ENCODE data around the gene FAIM2. TPM values are rescaled to one million over a fixed set of nuclear protein-coding genes. Genes with fewer than 3 reads are reported as not detected.

FAIM2 gene
- polyA plus RNA-seq, 1 donor from 2014 or later, result 5.3 TPM

DNA sequence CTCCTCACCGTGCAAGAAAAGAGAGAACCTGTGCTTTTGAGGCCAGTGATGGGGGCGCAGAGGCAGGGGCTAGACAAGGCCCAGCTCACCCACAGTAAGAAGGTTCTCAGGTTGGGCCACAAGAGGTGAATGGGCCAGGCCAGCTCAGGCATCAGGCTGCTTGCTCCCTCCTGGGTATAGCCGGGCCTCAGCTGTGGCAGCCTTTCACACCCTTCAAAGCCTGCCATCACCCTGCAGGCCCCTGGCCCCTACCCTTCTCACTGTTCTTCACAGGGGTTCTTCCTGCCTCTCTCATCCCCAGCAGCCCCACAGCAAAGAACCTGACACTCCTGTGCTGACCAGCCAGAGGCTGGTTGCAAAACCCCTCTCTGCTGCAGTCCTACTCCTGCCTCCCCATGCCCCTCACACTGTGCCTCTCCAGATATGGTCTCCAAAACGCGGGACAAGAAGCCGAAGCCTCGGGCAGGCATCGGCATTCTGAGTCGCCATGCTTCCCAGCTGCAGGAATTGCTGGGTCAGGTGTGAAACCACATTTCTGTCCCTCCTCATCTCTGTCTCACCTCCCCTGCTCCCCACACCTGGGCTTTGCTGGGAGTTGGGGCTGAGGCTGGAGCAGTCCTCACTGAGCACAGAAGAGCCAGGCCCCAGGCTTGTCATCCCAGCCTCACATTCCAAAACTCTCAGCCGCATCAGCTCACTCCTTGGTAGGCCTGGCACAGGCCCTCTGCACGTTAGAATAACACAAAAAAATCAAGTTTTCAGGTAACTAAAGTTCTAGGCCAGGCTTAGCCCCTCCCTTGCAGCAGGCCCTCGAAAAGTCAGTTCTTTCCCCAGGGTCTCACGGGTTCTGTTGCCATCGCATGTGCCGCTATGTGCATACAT is 6.9 kb upstream of the FAIM2 start:
- TF ChIP-seq RAD21 (conservative IDR thresholded peaks at IDR 0.05) (no peak), EP300 (conservative IDR thresholded peaks at IDR 0.05; ENCODE audit: poor library complexity, severe bottlenecking) (no peak), EZH2 (IDR thresholded peaks at IDR 0.05; ENCODE audit: borderline replicate concordance, insufficient read depth, low read length, poor library complexity, severe bottlenecking) (no peak), SMC3 (conservative IDR thresholded peaks at IDR 0.05; ENCODE audit: poor library complexity) (no peak), TAF1 (IDR thresholded peaks at IDR 0.05; ENCODE audit: low read depth) (no peak), MXI1 (conservative IDR thresholded peaks at IDR 0.05; ENCODE audit: poor library complexity, severe bottlenecking) (no peak), POLR2AphosphoS5 (IDR thresholded peaks at IDR 0.05) (no peak)
- TF ChIP-seq, protein P1, sequence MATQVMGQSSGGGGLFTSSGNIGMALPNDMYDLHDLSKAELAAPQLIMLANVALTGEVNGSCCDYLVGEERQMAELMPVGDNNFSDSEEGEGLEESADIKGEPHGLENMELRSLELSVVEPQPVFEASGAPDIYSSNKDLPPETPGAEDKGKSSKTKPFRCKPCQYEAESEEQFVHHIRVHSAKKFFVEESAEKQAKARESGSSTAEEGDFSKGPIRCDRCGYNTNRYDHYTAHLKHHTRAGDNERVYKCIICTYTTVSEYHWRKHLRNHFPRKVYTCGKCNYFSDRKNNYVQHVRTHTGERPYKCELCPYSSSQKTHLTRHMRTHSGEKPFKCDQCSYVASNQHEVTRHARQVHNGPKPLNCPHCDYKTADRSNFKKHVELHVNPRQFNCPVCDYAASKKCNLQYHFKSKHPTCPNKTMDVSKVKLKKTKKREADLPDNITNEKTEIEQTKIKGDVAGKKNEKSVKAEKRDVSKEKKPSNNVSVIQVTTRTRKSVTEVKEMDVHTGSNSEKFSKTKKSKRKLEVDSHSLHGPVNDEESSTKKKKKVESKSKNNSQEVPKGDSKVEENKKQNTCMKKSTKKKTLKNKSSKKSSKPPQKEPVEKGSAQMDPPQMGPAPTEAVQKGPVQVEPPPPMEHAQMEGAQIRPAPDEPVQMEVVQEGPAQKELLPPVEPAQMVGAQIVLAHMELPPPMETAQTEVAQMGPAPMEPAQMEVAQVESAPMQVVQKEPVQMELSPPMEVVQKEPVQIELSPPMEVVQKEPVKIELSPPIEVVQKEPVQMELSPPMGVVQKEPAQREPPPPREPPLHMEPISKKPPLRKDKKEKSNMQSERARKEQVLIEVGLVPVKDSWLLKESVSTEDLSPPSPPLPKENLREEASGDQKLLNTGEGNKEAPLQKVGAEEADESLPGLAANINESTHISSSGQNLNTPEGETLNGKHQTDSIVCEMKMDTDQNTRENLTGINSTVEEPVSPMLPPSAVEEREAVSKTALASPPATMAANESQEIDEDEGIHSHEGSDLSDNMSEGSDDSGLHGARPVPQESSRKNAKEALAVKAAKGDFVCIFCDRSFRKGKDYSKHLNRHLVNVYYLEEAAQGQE (IDR thresholded peaks at IDR 0.05; ENCODE audit: borderline replicate concordance), result no peak
- TF ChIP-seq, protein P2, sequence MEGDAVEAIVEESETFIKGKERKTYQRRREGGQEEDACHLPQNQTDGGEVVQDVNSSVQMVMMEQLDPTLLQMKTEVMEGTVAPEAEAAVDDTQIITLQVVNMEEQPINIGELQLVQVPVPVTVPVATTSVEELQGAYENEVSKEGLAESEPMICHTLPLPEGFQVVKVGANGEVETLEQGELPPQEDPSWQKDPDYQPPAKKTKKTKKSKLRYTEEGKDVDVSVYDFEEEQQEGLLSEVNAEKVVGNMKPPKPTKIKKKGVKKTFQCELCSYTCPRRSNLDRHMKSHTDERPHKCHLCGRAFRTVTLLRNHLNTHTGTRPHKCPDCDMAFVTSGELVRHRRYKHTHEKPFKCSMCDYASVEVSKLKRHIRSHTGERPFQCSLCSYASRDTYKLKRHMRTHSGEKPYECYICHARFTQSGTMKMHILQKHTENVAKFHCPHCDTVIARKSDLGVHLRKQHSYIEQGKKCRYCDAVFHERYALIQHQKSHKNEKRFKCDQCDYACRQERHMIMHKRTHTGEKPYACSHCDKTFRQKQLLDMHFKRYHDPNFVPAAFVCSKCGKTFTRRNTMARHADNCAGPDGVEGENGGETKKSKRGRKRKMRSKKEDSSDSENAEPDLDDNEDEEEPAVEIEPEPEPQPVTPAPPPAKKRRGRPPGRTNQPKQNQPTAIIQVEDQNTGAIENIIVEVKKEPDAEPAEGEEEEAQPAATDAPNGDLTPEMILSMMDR (IDR thresholded peaks at IDR 0.05; ENCODE audit: poor library complexity, severe bottlenecking), result no peak
- Histone ChIP-seq H4K20me1 (ENCODE audit: insufficient read depth) (no peaks in the 10 kb centered on the region), H3K27me3 (ENCODE audit: insufficient read depth, low read depth, low read length) (no peaks in the 10 kb centered on the region), H3F3A (ENCODE audit: insufficient read depth, low read length, poor library complexity, severe bottlenecking) (no peaks in the 10 kb centered on the region), H3K9ac (ENCODE audit: low read length) (no peak overlapping the region), H3K9me3 (ENCODE audit: low read length) (no peaks in the 10 kb centered on the region), H3K79me2 (replicated peaks; ENCODE audit: insufficient read depth, low read length) (no peaks in the 10 kb centered on the region), H3K27ac (ENCODE audit: low read length) (no peak overlapping the region), H2AFZ (ENCODE audit: low read depth, low read length) (no peak overlapping the region), H3K36me3 (ENCODE audit: insufficient read depth, low read length) (no peaks in the 10 kb centered on the region), H3K4me2 (ENCODE audit: low read length) (no peak overlapping the region), H3K4me3 (ENCODE audit: low read length) (no peak overlapping the region), H3K9me2 (ENCODE audit: insufficient read depth, low read length) (no peaks in the 10 kb centered on the region)

DNA sequence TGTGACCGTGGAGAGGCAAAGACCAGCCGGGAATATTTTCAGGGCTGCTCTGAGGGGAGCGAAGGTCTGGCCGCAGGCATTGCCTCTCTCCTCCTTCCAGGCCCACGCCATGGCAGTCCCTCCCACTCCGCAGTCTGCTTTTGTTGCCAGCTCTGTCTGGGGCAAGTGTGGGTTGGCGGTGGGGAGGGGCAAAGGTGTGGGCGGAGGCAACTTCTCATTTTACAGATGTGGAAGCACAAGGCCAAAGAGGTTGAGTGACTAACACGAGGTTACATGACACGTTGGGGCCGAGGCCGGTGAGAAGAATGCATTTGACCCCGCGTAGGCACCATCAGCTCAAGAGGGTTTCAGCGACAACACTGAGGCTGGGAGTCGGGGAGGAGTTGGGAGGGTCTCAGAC is 6.1 kb upstream of the FAIM2 start:
- Histone ChIP-seq H3K27me3 (ENCODE audit: insufficient read depth, low read depth, low read length) (no peaks in the 10 kb centered on the region), H3K4me3 (ENCODE audit: low read length) (no peak overlapping the region), H3K9ac (ENCODE audit: low read length) (no peak overlapping the region), H3K36me3 (ENCODE audit: insufficient read depth, low read length) (no peaks in the 10 kb centered on the region), H3K4me2 (ENCODE audit: low read length) (no peak overlapping the region), H3K9me2 (ENCODE audit: insufficient read depth, low read length) (no peaks in the 10 kb centered on the region), H2AFZ (ENCODE audit: low read depth, low read length) (no peak overlapping the region), H3K27ac (ENCODE audit: low read length) (no peak overlapping the region), H4K20me1 (ENCODE audit: insufficient read depth) (no peaks in the 10 kb centered on the region), H3K79me2 (replicated peaks; ENCODE audit: insufficient read depth, low read length) (no peaks in the 10 kb centered on the region), H3K9me3 (ENCODE audit: low read length) (no peaks in the 10 kb centered on the region), H3F3A (ENCODE audit: insufficient read depth, low read length, poor library complexity, severe bottlenecking) (no peaks in the 10 kb centered on the region)
- TF ChIP-seq, protein P2 (IDR thresholded peaks at IDR 0.05; ENCODE audit: poor library complexity, severe bottlenecking), result no peak
- TF ChIP-seq POLR2AphosphoS5 (IDR thresholded peaks at IDR 0.05), result no peak
- TF ChIP-seq EZH2 (IDR thresholded peaks at IDR 0.05; ENCODE audit: borderline replicate concordance, insufficient read depth, low read length, poor library complexity, severe bottlenecking), result no peak
- no peak for TF ChIP-seq MXI1 (conservative IDR thresholded peaks at IDR 0.05; ENCODE audit: poor library complexity, severe bottlenecking)
- no peak for TF ChIP-seq TAF1 (IDR thresholded peaks at IDR 0.05; ENCODE audit: low read depth)
- no peak for TF ChIP-seq RAD21 (conservative IDR thresholded peaks at IDR 0.05)
- TF ChIP-seq, protein P1 (IDR thresholded peaks at IDR 0.05; ENCODE audit: borderline replicate concordance), result no peak
- no peak for TF ChIP-seq SMC3 (conservative IDR thresholded peaks at IDR 0.05; ENCODE audit: poor library complexity)
- TF ChIP-seq EP300 (conservative IDR thresholded peaks at IDR 0.05; ENCODE audit: poor library complexity, severe bottlenecking), result no peak

Measured in neural cell (in vitro differentiated cells).